ENCODE results near the gene TNNI2.
A peak's percentile ranks its signal among the peaks of the same experiment; 100 is the strongest.

The TNNI2 gene

DNA sequence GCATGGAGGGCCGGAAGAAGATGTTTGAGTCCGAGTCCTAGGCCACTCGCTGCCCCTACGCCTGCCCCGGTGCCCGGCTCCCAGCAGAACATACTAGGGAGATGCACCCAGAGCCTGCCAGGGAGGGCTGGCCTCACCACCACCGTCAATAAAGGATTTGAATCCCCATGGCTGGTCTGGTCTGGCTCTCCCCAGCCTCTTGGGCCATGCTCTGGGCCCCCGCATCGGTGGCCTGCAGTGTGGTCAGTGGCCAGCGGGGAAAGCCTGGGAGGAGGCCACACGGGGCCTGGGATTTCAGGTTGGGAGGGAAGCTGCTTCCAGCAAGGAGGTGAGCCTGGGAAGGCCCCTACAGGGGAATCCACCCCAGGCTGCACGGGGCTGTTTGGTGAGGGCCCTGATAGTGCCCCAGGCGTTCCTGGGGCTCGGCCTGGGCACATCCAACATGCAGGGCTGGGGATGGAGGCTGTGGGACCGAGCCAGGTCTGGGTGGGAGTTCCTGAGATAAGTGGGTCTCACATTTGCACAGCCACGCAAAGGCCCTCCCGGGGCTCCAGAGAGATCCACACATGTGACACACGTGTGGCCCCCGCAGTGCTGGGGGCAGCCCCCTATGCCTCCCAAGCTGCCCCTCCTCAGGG lies 2.8 kb downstream of the TNNI2 start:
- Histone ChIP-seq H3K4me3 (ENCODE audit: insufficient read length, low read depth) (no peak overlapping the region), H3K9ac (ENCODE audit: insufficient read length, low read depth) (no peak overlapping the region), H3K36me3 (ENCODE audit: insufficient read depth, insufficient read length, low read length) (no peaks in the 10 kb centered on the region), H3K27me3 (ENCODE audit: insufficient read depth, insufficient read length) (no peaks in the 10 kb centered on the region), H3K4me1 (ENCODE audit: insufficient read depth, insufficient read length) (peaks cover 9% of the 10 kb centered on the region), H3K9me3 (ENCODE audit: insufficient read depth, low read length) (no peaks in the 10 kb centered on the region)
- TF ChIP-seq ZNF274 (IDR thresholded peaks at IDR 0.05; ENCODE audit: low read depth, low read length) (no peak), YY1 (IDR thresholded peaks at IDR 0.05; ENCODE audit: insufficient read depth, insufficient read length) (no peak), SUZ12 (IDR thresholded peaks at IDR 0.05; ENCODE audit: extremely low read depth, insufficient read depth, insufficient read length) (no peak)
- DNase-seq (ENCODE audit: low read depth, low spot score), result no peak

DNA sequence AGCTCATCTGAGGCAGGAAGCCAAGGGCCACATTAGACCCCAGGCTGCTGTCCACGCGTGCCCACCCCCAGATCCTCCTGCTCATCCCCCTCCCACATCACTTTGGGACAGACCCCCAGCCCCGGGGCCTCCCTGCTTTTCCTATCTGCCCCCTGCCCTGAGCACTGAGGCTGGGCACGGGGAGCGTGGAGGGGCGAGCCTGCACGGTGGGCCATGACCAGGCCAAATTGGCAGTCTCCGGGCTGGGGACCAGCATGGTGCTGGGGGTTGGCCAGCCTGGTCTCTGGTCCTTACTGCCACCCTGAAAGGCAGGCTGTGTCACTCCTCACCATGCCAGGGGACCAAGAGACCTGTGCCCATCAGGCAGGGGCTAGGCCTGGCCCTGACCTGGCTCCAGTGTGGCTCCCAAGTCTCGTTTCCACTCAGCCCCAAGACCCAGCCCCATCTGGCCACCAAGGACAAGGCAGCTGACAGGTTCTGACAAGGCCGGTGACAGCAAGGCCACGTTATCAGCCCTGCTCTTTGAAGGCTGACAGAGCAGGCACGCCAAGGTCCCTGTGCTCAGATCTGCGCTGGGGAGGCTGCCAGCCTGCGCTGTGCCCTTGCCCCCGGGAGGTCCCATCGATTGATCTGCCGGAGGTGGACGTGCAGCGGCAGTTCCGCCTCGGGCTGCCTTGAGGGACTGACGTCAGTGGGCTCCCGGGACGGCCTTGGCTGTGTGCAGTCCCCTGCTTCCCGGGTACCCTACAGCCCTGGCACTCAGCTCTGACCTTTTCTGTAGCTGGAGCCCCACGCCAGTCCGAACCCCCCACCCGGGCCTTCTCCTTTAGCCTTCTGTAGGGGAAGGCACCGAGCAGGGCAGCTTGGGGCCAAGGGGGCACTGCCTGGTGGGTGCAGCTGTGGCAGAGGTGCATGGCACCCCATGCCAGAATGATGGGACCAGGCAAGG lies 3.6 kb downstream of the TNNI2 start:
- TF ChIP-seq SUZ12 (IDR thresholded peaks at IDR 0.05; ENCODE audit: extremely low read depth, insufficient read depth, insufficient read length), result no peak
- no peak for TF ChIP-seq ZNF274 (IDR thresholded peaks at IDR 0.05; ENCODE audit: low read depth, low read length)
- no peak for TF ChIP-seq YY1 (IDR thresholded peaks at IDR 0.05; ENCODE audit: insufficient read depth, insufficient read length)
- no peaks in the 10 kb centered on the region for H3K9me3 ChIP-seq (ENCODE audit: insufficient read depth, low read length)
- H3K4me1 ChIP-seq (ENCODE audit: insufficient read depth, insufficient read length), result peaks cover 9% of the 10 kb centered on the region
- no peak overlapping the region for H3K4me3 ChIP-seq (ENCODE audit: insufficient read length, low read depth)
- no peak for DNase-seq (ENCODE audit: low read depth, low spot score)
- H3K9ac ChIP-seq (ENCODE audit: insufficient read length, low read depth), result no peak overlapping the region
- H3K27me3 ChIP-seq (ENCODE audit: insufficient read depth, insufficient read length), result no peaks in the 10 kb centered on the region
- no peaks in the 10 kb centered on the region for H3K36me3 ChIP-seq (ENCODE audit: insufficient read depth, insufficient read length, low read length)

DNA sequence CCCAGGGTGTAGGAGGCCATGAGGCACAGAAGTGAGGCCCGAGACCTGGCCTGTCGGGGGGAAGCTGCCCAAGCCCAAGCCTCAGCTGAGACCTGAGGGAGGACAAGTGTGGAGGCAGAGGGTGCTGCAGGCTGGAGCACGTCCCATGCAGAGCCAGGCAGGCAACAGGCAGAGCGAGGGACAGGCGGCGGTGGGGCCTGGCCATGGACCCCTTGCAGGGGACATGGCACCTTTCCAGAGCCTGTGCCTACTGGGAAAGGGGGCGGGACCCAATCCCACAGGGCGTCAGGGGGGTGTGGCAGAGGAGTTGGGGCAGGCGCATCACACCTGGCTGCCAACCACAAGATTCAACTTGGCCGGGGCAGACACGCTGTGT lies 4.3 kb downstream of the TNNI2 start:
- no peaks in the 10 kb centered on the region for H3K36me3 ChIP-seq (ENCODE audit: insufficient read depth, insufficient read length, low read length)
- no peak overlapping the region for H3K9ac ChIP-seq (ENCODE audit: insufficient read length, low read depth)
- no peaks in the 10 kb centered on the region for H3K27me3 ChIP-seq (ENCODE audit: insufficient read depth, insufficient read length)
- no peak overlapping the region for H3K4me3 ChIP-seq (ENCODE audit: insufficient read length, low read depth)
- no peaks in the 10 kb centered on the region for H3K9me3 ChIP-seq (ENCODE audit: insufficient read depth, low read length)
- TF ChIP-seq SUZ12 (IDR thresholded peaks at IDR 0.05; ENCODE audit: extremely low read depth, insufficient read depth, insufficient read length), result no peak
- TF ChIP-seq YY1 (IDR thresholded peaks at IDR 0.05; ENCODE audit: insufficient read depth, insufficient read length), result no peak
- no peak for TF ChIP-seq ZNF274 (IDR thresholded peaks at IDR 0.05; ENCODE audit: low read depth, low read length)
- DNase-seq (ENCODE audit: low read depth, low spot score), result no peak
- H3K4me1 ChIP-seq (ENCODE audit: insufficient read depth, insufficient read length), result peaks cover 5% of the 10 kb centered on the region

DNA sequence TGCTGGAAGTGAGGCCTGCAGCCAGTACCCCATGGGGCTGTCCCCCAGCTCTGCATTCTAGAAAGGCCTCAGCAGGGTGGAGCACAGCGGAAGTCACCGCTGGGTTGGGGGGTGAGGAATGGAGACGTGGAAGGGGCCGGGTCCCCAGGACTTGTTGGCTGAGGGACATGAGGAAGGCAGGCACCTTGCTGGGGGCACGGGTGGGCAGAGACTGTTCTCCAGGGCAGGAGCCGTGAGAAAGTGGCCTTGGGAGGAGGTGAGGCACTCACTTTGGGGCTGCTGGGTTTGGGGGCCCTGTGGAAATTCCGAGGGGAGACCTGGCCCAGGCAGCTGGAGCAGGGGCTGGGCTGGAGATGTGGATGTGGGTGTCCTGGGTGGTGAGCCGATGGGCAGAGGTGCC lies 5.0 kb downstream of the TNNI2 start:
- no peaks in the 10 kb centered on the region for H3K36me3 ChIP-seq (ENCODE audit: insufficient read depth, insufficient read length, low read length)
- peaks cover 2% of the 10 kb centered on the region for H3K4me1 ChIP-seq (ENCODE audit: insufficient read depth, insufficient read length)
- no peak overlapping the region for H3K4me3 ChIP-seq (ENCODE audit: insufficient read length, low read depth)
- DNase-seq (ENCODE audit: low read depth, low spot score), result no peak
- H3K9ac ChIP-seq (ENCODE audit: insufficient read length, low read depth), result no peak overlapping the region
- no peaks in the 10 kb centered on the region for H3K27me3 ChIP-seq (ENCODE audit: insufficient read depth, insufficient read length)
- no peaks in the 10 kb centered on the region for H3K9me3 ChIP-seq (ENCODE audit: insufficient read depth, low read length)
- TF ChIP-seq ZNF274 (IDR thresholded peaks at IDR 0.05; ENCODE audit: low read depth, low read length) (no peak), SUZ12 (IDR thresholded peaks at IDR 0.05; ENCODE audit: extremely low read depth, insufficient read depth, insufficient read length) (no peak), YY1 (IDR thresholded peaks at IDR 0.05; ENCODE audit: insufficient read depth, insufficient read length) (no peak)

DNA sequence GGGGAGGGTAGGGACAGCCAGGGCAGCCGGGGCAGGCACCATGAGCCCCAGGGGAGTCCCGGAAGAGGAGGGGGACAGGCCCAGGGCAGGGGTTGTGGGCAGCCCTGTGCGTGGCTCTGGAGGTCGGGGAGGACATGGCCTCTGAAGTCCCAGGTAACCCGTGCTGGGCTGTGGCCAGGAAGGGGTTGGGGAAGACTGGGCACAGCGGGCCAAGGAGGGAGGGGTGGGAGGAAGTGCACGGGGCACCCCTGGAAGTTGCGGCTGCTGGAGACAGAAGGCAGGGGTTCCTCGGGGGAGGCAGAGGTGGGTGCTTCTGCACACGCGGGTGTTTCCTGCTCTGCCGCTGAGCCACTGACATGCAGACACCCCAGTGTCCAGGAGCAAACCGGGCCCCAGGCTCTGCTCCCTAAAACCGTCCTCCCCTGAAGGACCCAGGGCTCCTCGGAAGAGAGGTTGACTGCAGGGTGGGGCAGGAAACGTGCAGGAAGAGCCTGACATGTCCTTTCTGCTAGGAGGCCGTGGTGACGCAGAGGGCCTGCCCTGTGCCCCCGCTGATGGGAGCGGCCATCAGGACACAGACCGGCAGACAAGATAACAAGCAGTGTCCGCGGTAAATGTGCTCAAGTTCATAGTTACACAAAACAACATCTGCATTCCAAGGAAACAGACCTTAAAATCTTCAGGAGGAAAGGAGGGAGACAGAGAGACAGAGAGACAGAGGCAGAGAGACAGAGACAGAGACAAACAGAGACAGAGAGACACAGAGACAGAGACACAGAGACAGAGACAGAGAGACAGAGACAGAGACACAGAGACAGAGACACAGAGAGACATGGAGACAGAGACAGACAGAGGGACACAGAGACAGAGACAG lies 5.7 kb downstream of the TNNI2 start:
- Histone ChIP-seq H3K36me3 (ENCODE audit: insufficient read depth, insufficient read length, low read length) (no peaks in the 10 kb centered on the region), H3K9me3 (ENCODE audit: insufficient read depth, low read length) (no peaks in the 10 kb centered on the region), H3K4me3 (ENCODE audit: insufficient read length, low read depth) (no peak overlapping the region), H3K9ac (ENCODE audit: insufficient read length, low read depth) (peak overlapping the region; percentile 34), H3K4me1 (ENCODE audit: insufficient read depth, insufficient read length) (peaks cover 2% of the 10 kb centered on the region), H3K27me3 (ENCODE audit: insufficient read depth, insufficient read length) (no peaks in the 10 kb centered on the region)
- no peak for DNase-seq (ENCODE audit: low read depth, low spot score)
- no peak for TF ChIP-seq YY1 (IDR thresholded peaks at IDR 0.05; ENCODE audit: insufficient read depth, insufficient read length)
- TF ChIP-seq ZNF274 (IDR thresholded peaks at IDR 0.05; ENCODE audit: low read depth, low read length), result no peak
- no peak for TF ChIP-seq SUZ12 (IDR thresholded peaks at IDR 0.05; ENCODE audit: extremely low read depth, insufficient read depth, insufficient read length)

DNA sequence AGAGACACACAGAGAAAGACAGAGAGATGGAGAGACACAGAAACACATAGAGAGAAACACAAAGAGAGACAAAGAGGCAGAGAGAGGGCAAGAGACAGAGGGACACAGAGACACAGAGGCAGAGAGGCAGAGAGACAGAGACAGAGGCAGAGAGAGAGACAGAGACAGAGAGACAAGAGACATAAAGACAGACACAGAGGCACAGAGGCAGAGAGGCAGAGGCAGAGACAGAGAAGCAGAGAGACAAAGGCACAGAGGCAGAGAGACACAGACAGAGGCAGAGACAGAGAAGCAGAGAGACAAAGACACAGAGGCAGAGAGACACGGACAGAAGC lies 6.3 kb downstream of the TNNI2 start:
- Histone ChIP-seq H3K4me3 (ENCODE audit: insufficient read length, low read depth) (no peak overlapping the region), H3K27me3 (ENCODE audit: insufficient read depth, insufficient read length) (no peaks in the 10 kb centered on the region), H3K9ac (ENCODE audit: insufficient read length, low read depth) (no peak overlapping the region), H3K4me1 (ENCODE audit: insufficient read depth, insufficient read length) (peaks cover 6% of the 10 kb centered on the region), H3K36me3 (ENCODE audit: insufficient read depth, insufficient read length, low read length) (no peaks in the 10 kb centered on the region), H3K9me3 (ENCODE audit: insufficient read depth, low read length) (no peaks in the 10 kb centered on the region)
- no peak for TF ChIP-seq YY1 (IDR thresholded peaks at IDR 0.05; ENCODE audit: insufficient read depth, insufficient read length)
- DNase-seq (ENCODE audit: low read depth, low spot score), result no peak
